ENCODE results near the gene ATAD3C. TPM values are rescaled to one million over a fixed set of nuclear protein-coding genes. Genes with fewer than 3 reads are reported as not detected.

The ATAD3C gene, protein sequence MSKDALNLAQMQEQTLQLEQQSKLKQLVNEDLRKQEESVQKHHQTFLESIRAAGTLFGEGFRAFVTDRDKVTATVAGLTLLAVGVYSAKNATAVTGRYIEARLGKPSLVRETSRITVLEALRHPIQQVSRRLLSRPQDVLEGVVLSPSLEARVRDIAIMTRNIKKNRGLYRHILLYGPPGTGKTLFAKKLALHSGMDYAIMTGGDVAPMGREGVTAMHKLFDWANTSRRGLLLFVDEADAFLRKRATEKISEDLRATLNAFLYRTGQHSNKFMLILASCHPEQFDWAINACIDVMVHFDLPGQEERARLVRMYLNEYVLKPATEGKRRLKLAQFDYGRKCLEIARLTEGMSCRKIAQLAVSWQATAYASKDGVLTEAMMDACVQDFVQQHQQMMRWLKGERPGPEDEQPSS
- 2.2 to 3.9 TPM (median 2.9 TPM) in 3 replicates for total RNA-seq

DNA sequence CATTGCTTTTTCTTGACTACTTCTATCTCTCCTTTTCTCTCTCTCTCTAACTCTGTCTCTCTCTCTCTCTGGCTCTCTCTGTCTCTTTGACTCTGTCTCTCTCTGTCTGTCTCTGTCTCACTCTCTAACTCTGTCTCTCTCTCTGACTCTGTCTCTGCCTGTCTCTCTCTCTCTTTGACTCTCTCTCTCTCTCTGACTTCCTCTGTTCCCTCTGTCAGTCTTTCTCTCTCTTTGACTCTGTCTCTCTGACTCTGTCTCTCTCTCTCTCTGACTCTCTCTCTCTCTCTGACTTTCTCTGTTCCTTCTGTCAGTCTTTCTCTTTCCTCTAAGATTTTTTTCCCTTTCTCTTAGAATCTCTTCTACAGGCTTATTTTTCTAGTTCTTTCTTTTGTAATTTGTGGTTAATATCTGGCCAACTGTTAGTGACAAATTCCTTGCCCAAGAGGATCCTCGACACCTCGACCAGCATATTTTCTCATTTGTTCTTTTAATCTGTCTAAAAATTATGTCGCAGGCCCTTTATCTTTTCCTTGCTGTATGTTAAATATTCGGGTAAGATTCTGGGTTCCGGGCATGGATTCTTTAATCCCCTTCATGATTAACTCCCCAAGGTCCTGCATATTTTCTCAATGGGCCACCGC is at the start of gene ATAD3C:
Gene ATAD3C, plus strand, starts transcription at position 591 of the 641 bp plus-strand sequence. CDS start 995 bp downstream, outside the sequence.
- Mint-ChIP-seq H3K27me3 (ENCODE audit: low read depth) (peaks cover 8% of the 10 kb centered on the region), H3K4me3 (no peak within 1 kb of the TSS), H3K36me3 (no peaks in the 10 kb centered on the region), H3K9me3 (no peaks in the 10 kb centered on the region), H3K27ac (no peak within 1 kb of the TSS), H3K4me1 (no peaks in the 10 kb centered on the region)
- no peak for DNase-seq (ENCODE audit: low spot score in 2 of 2, unreplicated experiment in 2 of 2)
- TF ChIP-seq, protein P1, sequence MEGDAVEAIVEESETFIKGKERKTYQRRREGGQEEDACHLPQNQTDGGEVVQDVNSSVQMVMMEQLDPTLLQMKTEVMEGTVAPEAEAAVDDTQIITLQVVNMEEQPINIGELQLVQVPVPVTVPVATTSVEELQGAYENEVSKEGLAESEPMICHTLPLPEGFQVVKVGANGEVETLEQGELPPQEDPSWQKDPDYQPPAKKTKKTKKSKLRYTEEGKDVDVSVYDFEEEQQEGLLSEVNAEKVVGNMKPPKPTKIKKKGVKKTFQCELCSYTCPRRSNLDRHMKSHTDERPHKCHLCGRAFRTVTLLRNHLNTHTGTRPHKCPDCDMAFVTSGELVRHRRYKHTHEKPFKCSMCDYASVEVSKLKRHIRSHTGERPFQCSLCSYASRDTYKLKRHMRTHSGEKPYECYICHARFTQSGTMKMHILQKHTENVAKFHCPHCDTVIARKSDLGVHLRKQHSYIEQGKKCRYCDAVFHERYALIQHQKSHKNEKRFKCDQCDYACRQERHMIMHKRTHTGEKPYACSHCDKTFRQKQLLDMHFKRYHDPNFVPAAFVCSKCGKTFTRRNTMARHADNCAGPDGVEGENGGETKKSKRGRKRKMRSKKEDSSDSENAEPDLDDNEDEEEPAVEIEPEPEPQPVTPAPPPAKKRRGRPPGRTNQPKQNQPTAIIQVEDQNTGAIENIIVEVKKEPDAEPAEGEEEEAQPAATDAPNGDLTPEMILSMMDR (IDR thresholded peaks at IDR 0.05; ENCODE audit: unreplicated experiment): no peak

- Mint-ChIP-seq H3K4me3 (peak overlapping the region; percentile 89), H3K4me1 (peaks cover 24% of the 10 kb centered on the region), H3K36me3 (peaks cover 21% of the 10 kb centered on the region), H3K27ac (peak overlapping the region; percentile 88), H3K9me3 (no peaks in the 10 kb centered on the region), H3K27me3 (ENCODE audit: low read depth) (no peaks in the 10 kb centered on the region)
- TF ChIP-seq, protein P1 (IDR thresholded peaks at IDR 0.05; ENCODE audit: unreplicated experiment): no peak
- no peak for DNase-seq (ENCODE audit: low spot score in 2 of 2, unreplicated experiment in 2 of 2)
Measured at GRCh38 chr1:1399872-1400575, 49.5 kb upstream of the ATAD3C start.

- Mint-ChIP-seq H3K9me3 (no peaks in the 10 kb centered on the region), H3K27ac (peak overlapping the region; percentile 66), H3K4me3 (peak overlapping the region; percentile 89), H3K27me3 (ENCODE audit: low read depth) (no peaks in the 10 kb centered on the region), H3K4me1 (peaks cover 26% of the 10 kb centered on the region), H3K36me3 (peaks cover 21% of the 10 kb centered on the region)
- TF ChIP-seq, protein P1 (IDR thresholded peaks at IDR 0.05; ENCODE audit: unreplicated experiment): no peak
- no peak for DNase-seq (ENCODE audit: low spot score in 2 of 2, unreplicated experiment in 2 of 2)
Measured at GRCh38 chr1:1400576-1401456, 48.7 kb upstream of the ATAD3C start.

GRCh38 chr1:1401457-1402010 is 48.0 kb upstream of the ATAD3C start:
- H3K9me3 Mint-ChIP-seq: no peaks in the 10 kb centered on the region
- no peaks in the 10 kb centered on the region for H3K27me3 Mint-ChIP-seq (ENCODE audit: low read depth)
- peaks cover 21% of the 10 kb centered on the region for H3K36me3 Mint-ChIP-seq
- no peak for DNase-seq (ENCODE audit: low spot score in 2 of 2, unreplicated experiment in 2 of 2)
- TF ChIP-seq, protein P1 (IDR thresholded peaks at IDR 0.05; ENCODE audit: unreplicated experiment): no peak
- peaks cover 30% of the 10 kb centered on the region for H3K4me1 Mint-ChIP-seq
- peak overlapping the region; percentile 53 for H3K4me3 Mint-ChIP-seq
- peak overlapping the region; percentile 56 for H3K27ac Mint-ChIP-seq
